HCT116 (cell line): ENCODE measurements around the gene APPBP2. TPM values are rescaled to one million over a fixed set of nuclear protein-coding genes. Genes with fewer than 3 reads are reported as not detected.

Experiments
- ATAC-seq: fragments of 200-7000 bp; cut with Tn5 transposase; 2 replicates; pipeline ENCODE4 v1.9.1; 2020; ENCODE audit warnings: mild to moderate bottlenecking, moderate library complexity
- BruUV-seq: library from RNA; stranded (reverse); fragments of 400-500 nt; replicated peaks from 2 replicates; lab custom pipeline; 2021; lab: Mats Ljungman, UMichigan
- CTCF ChIA-PET: fragments of 300-600 bp; sonication (Branson Sonifier 250); formaldehyde crosslinking; loops from one replicate; lab custom pipeline; 2021; ENCODE audit warnings: antibody characterized with exemption; lab: Charles Lee
- POLR2A ChIA-PET: fragments of 300-600, 350-600 bp; sonication (Branson Sonifier 250); formaldehyde crosslinking; loops from one replicate; lab custom pipeline; 2021; ENCODE audit warnings: antibody characterized with exemption; lab: Charles Lee
- RAD21 ChIA-PET, 2 experiments: fragments of 300-600 bp; sonication (Branson Sonifier 250); formaldehyde crosslinking; loops; one replicate each; lab custom pipeline; 2023; ENCODE audit warnings: low total read pairs in 2 of 2; ENCODE audit not compliant: uncharacterized antibody in 2 of 2, unreplicated experiment in 2 of 2, low non-redundant PET in 1 of 2; lab: Charles Lee
- DNase-seq: peaks from one replicate; pipeline ENCODE4 v3.0.0-alpha.2; 2010; ENCODE audit warnings: low read depth, low spot score
- H2AFZ ChIP-seq: fragments of 200-600 bp; shearing (Covaris generic), sonication (generic); 2 replicates; pipeline ENCODE4 v1.6.1; 2017; ENCODE audit warnings: low read depth, mixed run types, mixed read lengths, antibody characterized with exemption, low read length; ENCODE audit not compliant: poor library complexity, severe bottlenecking
- H3K27ac ChIP-seq: 2 replicates; pipeline ENCODE4 v1.5.1; 2012; ENCODE audit warnings: low read depth, low read length
- H3K27me3 ChIP-seq: fragments of 200-600 bp; sonication (generic); 2 replicates; pipeline ENCODE4 v1.6.1; 2016; ENCODE audit warnings: mixed run types, low read length, mixed read lengths; ENCODE audit not compliant: insufficient read depth
- H3K36me3 ChIP-seq, 2 experiments: fragments of 200-500 bp in 1 of 2; fragments of 200-600 bp in 1 of 2; sonication (Bioruptor generic) in 1 of 2; sonication (generic) in 1 of 2; 2 replicates each; pipeline versions ENCODE4 v1.5.1 to v1.6.1; 2014 to 2016; ENCODE audit warnings: low read length in 2 of 2, inconsistent platforms in 1 of 2, mixed read lengths in 1 of 2, mixed run types in 1 of 2; ENCODE audit not compliant: insufficient read depth in 2 of 2, control insufficient read depth in 1 of 2
- H3K4me1 ChIP-seq, 2 experiments: fragments of 200-600 bp in 1 of 2; sonication (generic) in 1 of 2; 2 replicates each; pipeline versions ENCODE4 v1.5.1 to v1.6.1; 2012 to 2017; ENCODE audit warnings: low read length in 2 of 2, inconsistent platforms in 1 of 2, mild to moderate bottlenecking in 1 of 2, mixed read lengths in 1 of 2, mixed run types in 1 of 2, moderate library complexity in 1 of 2; ENCODE audit not compliant: insufficient read depth in 2 of 2, control insufficient read depth in 1 of 2
- H3K4me2 ChIP-seq: fragments of 200-600 bp; sonication (generic); 2 replicates; pipeline ENCODE4 v1.6.1; 2017; ENCODE audit warnings: mixed run types, low read length, mixed read lengths
- H3K4me3 ChIP-seq, 2 experiments: fragments of 200-600 bp in 1 of 2; sonication (generic) in 1 of 2; replicated peaks in 1 of 2; 2 replicates each; pipeline ENCODE4 v1.5.1; 2011 to 2016; ENCODE audit warnings: low read length in 2 of 2, control low read depth in 1 of 2, low read depth in 1 of 2, mild to moderate bottlenecking in 1 of 2, mixed read lengths in 1 of 2, mixed run types in 1 of 2
- H3K79me2 ChIP-seq: fragments of 200-600 bp; sonication (generic); 2 replicates; pipeline ENCODE4 v1.6.1; 2017; ENCODE audit warnings: mild to moderate bottlenecking, mixed run types, low read length, moderate library complexity, mixed read lengths; ENCODE audit not compliant: insufficient read depth
- H3K9ac ChIP-seq: fragments of 200-600 bp; sonication (generic); 2 replicates; pipeline ENCODE4 v1.6.1; 2016; ENCODE audit warnings: low read length, mixed read lengths
- H3K9me2 ChIP-seq: fragments of 200-600 bp; sonication (generic), shearing (Covaris generic); 2 replicates; pipeline ENCODE4 v1.6.1; 2017; ENCODE audit warnings: mixed run types, mild to moderate bottlenecking, moderate library complexity; ENCODE audit not compliant: insufficient read depth
- H3K9me3 ChIP-seq, 2 experiments: fragments of 200-500 bp in 1 of 2; fragments of 200-600 bp in 1 of 2; sonication (Bioruptor generic) in 1 of 2; sonication (generic) in 1 of 2; 2 replicates each; pipeline ENCODE4 v1.6.1; 2014 to 2017; ENCODE audit warnings: low read length in 2 of 2, mixed read lengths in 2 of 2, inconsistent platforms in 1 of 2, low read depth in 1 of 2, mild to moderate bottlenecking in 1 of 2, mixed run types in 1 of 2, moderate library complexity in 1 of 2; ENCODE audit not compliant: control insufficient read depth in 1 of 2, insufficient read depth in 1 of 2
- H4K20me1 ChIP-seq: fragments of 200-600 bp; sonication (generic), shearing (Covaris generic); 2 replicates; pipeline ENCODE4 v1.6.1; 2017; ENCODE audit warnings: mixed run types, mild to moderate bottlenecking, moderate library complexity; ENCODE audit not compliant: insufficient read depth
- CBX3 ChIP-seq: IDR thresholded peaks from 2 replicates; pipeline ENCODE4 v1.6.1; 2012; ENCODE audit warnings: low read depth
- CTCF ChIP-seq, 3 experiments: fragments of 200-600 bp in 1 of 3; sonication (generic) in 1 of 3; IDR thresholded peaks in 2 of 3; conservative IDR thresholded peaks in 1 of 3; 2 replicates each; pipeline ENCODE4 v1.5.1; 2012 to 2017; ENCODE audit warnings: low read depth in 2 of 3, low read length in 2 of 3, antibody characterized with exemption in 1 of 3, borderline replicate concordance in 1 of 3, control low read depth in 1 of 3, mild to moderate bottlenecking in 1 of 3, mixed read lengths in 1 of 3, mixed run types in 1 of 3, moderate library complexity in 1 of 3; ENCODE audit not compliant: insufficient read depth in 1 of 3
- EZH2phosphoT487 ChIP-seq: fragments of 200-600 bp; IDR thresholded peaks from 2 replicates; pipeline ENCODE4 v1.6.1; 2018; ENCODE audit warnings: antibody characterized with exemption, borderline replicate concordance
- FOSL1 ChIP-seq: IDR thresholded peaks from 2 replicates; pipeline ENCODE4 v1.6.1; 2012; ENCODE audit warnings: low read depth
- POLR2A ChIP-seq: IDR thresholded peaks from 2 replicates; pipeline ENCODE4 v1.7.0; 2011; ENCODE audit warnings: borderline replicate concordance; ENCODE audit not compliant: insufficient read depth, insufficient read length; ENCODE audit errors: extremely low read depth
- REST ChIP-seq: IDR thresholded peaks from 2 replicates; pipeline ENCODE4 v1.6.1; 2012; ENCODE audit warnings: low read depth
- intact Hi-C: fragments of 100-400 bp; cut with micrococcal nuclease; formaldehyde crosslinking; loops from 2 replicates; pipeline ENCODE4 v1.10.0; 2022
- total RNA-seq: library from RNA; stranded (reverse); gene quantifications from one replicate; pipeline ENCODE4 v1.2.1, GENCODE V29; 2021; ENCODE audit not compliant: unreplicated experiment

APPBP2 gene
- total RNA-seq, 1 experiment from 2014 or later = 35.8 TPM

DNA sequence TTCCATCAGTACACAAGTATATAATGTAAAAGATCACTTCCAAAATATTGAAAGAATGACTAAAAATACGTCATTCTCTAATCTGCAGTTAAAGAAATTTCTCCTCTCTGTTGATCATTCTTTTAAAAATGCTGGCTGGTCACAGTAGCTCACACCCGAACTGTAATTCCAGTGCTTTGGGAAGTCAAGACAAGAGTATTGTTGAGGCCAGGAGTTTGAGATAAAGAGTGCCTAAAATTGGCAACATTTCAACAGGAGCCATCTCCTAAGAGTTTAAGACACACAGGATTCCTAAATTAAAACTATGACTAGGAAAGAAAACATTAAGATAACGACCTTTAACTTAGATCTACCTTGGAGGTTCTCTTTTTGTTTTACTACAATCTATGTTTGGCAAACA is 129.6 kb downstream of the APPBP2 start:
- H4K20me1 ChIP-seq = no peaks in the 10 kb centered on the region
- intact Hi-C loops = no loop called here
- CTCF ChIA-PET = no interaction called here
- POLR2A ChIA-PET = no interaction called here
- no peaks in the 10 kb centered on the region for H3K9me2 ChIP-seq
- BruUV-seq = no TSS peak
- H3K27me3 ChIP-seq = no peaks in the 10 kb centered on the region
- ATAC-seq = no peak
- H3K9ac ChIP-seq = no peak overlapping the region
- no peak overlapping the region for H3K27ac ChIP-seq
- no peaks in the 10 kb centered on the region for H3K9me3 ChIP-seq
- DNase-seq = no peak
- no peak overlapping the region for H3K4me3 ChIP-seq
- no peak overlapping the region for H3K4me2 ChIP-seq
- TF ChIP-seq EZH2phosphoT487 = no peak
- no peak for TF ChIP-seq FOSL1
- TF ChIP-seq CTCF (IDR thresholded peaks at IDR 0.05 in 2 of 3, conservative IDR thresholded peaks at IDR 0.05 in 1 of 3; ENCODE audit: borderline replicate concordance in 1 of 3, insufficient read depth in 1 of 3, low read depth in 2 of 3, low read length in 2 of 3) = no peak
- TF ChIP-seq POLR2A = no peak
- TF ChIP-seq CBX3 = no peak
- no peak for TF ChIP-seq REST
- TF ChIP-seq, all 23 proteins: peak for 0
- Histone ChIP-seq H3K4me1 (peaks cover 9 to 20% of the 10 kb centered on the region in 2 experiments), H3K36me3 (no peaks in the 10 kb centered on the region), H3K79me2 (peaks cover 4% of the 10 kb centered on the region), H2AFZ (no peak overlapping the region)
- RAD21 ChIA-PET = no interaction called here
